Islet precursor cell (in vitro differentiated cells): Measurements from ENCODE around the gene LMNB1.

Experiments
- DNase-seq: peaks from one replicate; pipeline ENCODE4 v3.0.0-alpha.2; 2018

LMNB1 gene

GRCh38 chr5:126857472-126858410, 80.8 kb downstream of the LMNB1 start:
- DNase-seq = peak; percentile 48

- DNase-seq = peak; percentile 97
Observed at GRCh38 chr5:126858441-126858840, 81.5 kb downstream of the LMNB1 start.

- no peak for DNase-seq
Observed at GRCh38 chr5:126863402-126863801, 86.5 kb downstream of the LMNB1 start.

GRCh38 chr5:126864042-126864688, 87.2 kb downstream of the LMNB1 start:
- no peak for DNase-seq

GRCh38 chr5:126865299-126865698, 88.4 kb downstream of the LMNB1 start:
- no peak for DNase-seq

GRCh38 chr5:126866851-126867636, 90.1 kb downstream of the LMNB1 start:
- no peak for DNase-seq

- no peak for DNase-seq
Observed at GRCh38 chr5:126868338-126869004, 91.5 kb downstream of the LMNB1 start.

- DNase-seq = no peak
Observed at GRCh38 chr5:126869005-126869451, 92.1 kb downstream of the LMNB1 start.

GRCh38 chr5:126871441-126871840, 94.5 kb downstream of the LMNB1 start:
- peak; percentile 16 for DNase-seq

- peak; percentile 23 for DNase-seq
Observed at GRCh38 chr5:126872561-126873354, 95.8 kb downstream of the LMNB1 start.

- DNase-seq = peak; percentile 48
Observed at GRCh38 chr5:126875303-126875785, 98.4 kb downstream of the LMNB1 start.

GRCh38 chr5:126877602-126878001, 100.7 kb downstream of the LMNB1 start:
- no peak for DNase-seq

- no peak for DNase-seq
Observed at GRCh38 chr5:126878085-126878484, 101.1 kb downstream of the LMNB1 start.

GRCh38 chr5:126878634-126879033, 101.7 kb downstream of the LMNB1 start:
- DNase-seq = no peak

- DNase-seq = no peak
Observed at GRCh38 chr5:126881821-126882600, 105.1 kb downstream of the LMNB1 start.

GRCh38 chr5:126883564-126884245, 106.8 kb downstream of the LMNB1 start:
- no peak for DNase-seq

- no peak for DNase-seq
Observed at GRCh38 chr5:126884269-126884819, 107.4 kb downstream of the LMNB1 start.
